H1 (cell line): ENCODE measurements around the gene PC. TPM values are rescaled to one million over a fixed set of nuclear protein-coding genes. Genes with fewer than 3 reads are reported as not detected.

Source experiments
- BCL11A ChIP-seq, 2 experiments: IDR thresholded peaks; one replicate each; pipeline ENCODE4 v1.6.1; 2011; ENCODE audit warnings: low read depth in 2 of 2, low read length in 2 of 2, mild to moderate bottlenecking in 2 of 2
- CBX5 ChIP-seq: fragments of 300-800, 300-1000 bp; sonication (generic); IDR thresholded peaks from 2 replicates; pipeline ENCODE4 v1.7.1; 2016; ENCODE audit warnings: antibody characterized with exemption, low read length, low read depth
- CHD7 ChIP-seq: fragments of 300-600 bp; sonication (generic); IDR thresholded peaks from 2 replicates; pipeline ENCODE4 v1.7.1; 2012; ENCODE audit warnings: low read length, moderate library complexity, mild to moderate bottlenecking, inconsistent platforms; ENCODE audit not compliant: insufficient replicate concordance
- KDM1A ChIP-seq: fragments of 200-600, 300-600 bp; sonication (generic); IDR thresholded peaks from 2 replicates; pipeline ENCODE4 v1.7.1; 2016; ENCODE audit warnings: mild to moderate bottlenecking, low read length, borderline replicate concordance
- NANOG ChIP-seq: IDR thresholded peaks from 2 replicates; pipeline ENCODE4 v1.6.1; 2011; ENCODE audit warnings: low read length, low read depth, mild to moderate bottlenecking, inconsistent platforms; ENCODE audit not compliant: insufficient read depth, poor library complexity, severe bottlenecking
- ZNF274 ChIP-seq: IDR thresholded peaks from 2 replicates; pipeline ENCODE4 v1.7.0; 2012; ENCODE audit warnings: low read length, borderline replicate concordance; ENCODE audit errors: extremely low read depth
- polyA plus RNA-seq, 7 experiments: library from polyadenylated mRNA; depleted of rRNA in 3 of 7; stranded (reverse) in 5 of 7; unstranded in 2 of 7; fragments of >200 nt in 5 of 7; fragments of 200-250 nt in 2 of 7; gene quantifications; 1 replicate in 5 of 7; 2 replicates in 1 of 7; 4 replicates in 1 of 7; pipeline versions ENCODE4 v1.2.1 to v1.2.3, GENCODE V29; 2011 to 2013; ENCODE audit warnings: missing spikeins in 2 of 7, mixed read lengths in 2 of 7
- total RNA-seq: library from RNA; stranded (reverse); fragmentation: NEBNext Ultra II Directional; extraction: Animal tissue kit (Norgen Biotek cat#: 25700); gene quantifications from 2 replicates; pipeline ENCODE4 v1.2.1, GENCODE V29; 2021

PC gene
- total and polyA plus RNA-seq, 2 of the 8 experiments (the other 6 are each of a cell fraction or from before 2014, with no cell fraction given) = 11.5 to 27.5 TPM

DNA sequence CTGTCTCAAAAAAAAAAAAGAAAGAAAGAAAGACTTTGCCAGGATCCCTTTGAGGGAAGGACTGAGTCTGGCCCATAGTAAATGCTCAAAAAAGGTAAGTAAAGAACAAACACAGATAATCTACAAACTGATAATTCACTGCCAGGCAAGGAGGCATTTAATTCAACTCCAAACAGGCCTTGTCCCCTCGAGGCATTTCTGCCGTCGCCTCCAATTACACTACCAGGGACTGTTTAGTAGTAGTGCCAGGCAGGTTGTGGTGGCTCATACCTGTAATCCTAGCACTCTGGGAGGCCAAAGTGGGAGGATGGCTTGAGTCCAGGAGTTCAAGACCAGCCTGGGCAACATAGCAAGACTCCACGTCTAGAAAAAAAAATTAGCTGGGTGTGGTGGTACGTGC is 43.7 kb downstream of the PC start (continued):
- TF ChIP-seq CHD7 (no peak), ZNF274 (no peak), CBX5 (no peak), BCL11A (IDR thresholded peaks at IDR 0.05; ENCODE audit: low read depth in 2 of 2, low read length in 2 of 2) (no peak), NANOG (no peak), KDM1A (no peak)
- TF ChIP-seq, all 59 proteins: peak for 0
